ENCODE data around the gene PFDN6. TPM values are rescaled to one million over a fixed set of nuclear protein-coding genes. Genes with fewer than 3 reads are reported as not detected.
"Not testable (repeated sequence)": the region's sequence is repeated elsewhere in the genome, so short reads cannot be mapped to it uniquely, and the experiment has no call there.

Gene PFDN6
- total RNA-seq, 1 donor from 2014 or later, result 39.9 TPM

DNA sequence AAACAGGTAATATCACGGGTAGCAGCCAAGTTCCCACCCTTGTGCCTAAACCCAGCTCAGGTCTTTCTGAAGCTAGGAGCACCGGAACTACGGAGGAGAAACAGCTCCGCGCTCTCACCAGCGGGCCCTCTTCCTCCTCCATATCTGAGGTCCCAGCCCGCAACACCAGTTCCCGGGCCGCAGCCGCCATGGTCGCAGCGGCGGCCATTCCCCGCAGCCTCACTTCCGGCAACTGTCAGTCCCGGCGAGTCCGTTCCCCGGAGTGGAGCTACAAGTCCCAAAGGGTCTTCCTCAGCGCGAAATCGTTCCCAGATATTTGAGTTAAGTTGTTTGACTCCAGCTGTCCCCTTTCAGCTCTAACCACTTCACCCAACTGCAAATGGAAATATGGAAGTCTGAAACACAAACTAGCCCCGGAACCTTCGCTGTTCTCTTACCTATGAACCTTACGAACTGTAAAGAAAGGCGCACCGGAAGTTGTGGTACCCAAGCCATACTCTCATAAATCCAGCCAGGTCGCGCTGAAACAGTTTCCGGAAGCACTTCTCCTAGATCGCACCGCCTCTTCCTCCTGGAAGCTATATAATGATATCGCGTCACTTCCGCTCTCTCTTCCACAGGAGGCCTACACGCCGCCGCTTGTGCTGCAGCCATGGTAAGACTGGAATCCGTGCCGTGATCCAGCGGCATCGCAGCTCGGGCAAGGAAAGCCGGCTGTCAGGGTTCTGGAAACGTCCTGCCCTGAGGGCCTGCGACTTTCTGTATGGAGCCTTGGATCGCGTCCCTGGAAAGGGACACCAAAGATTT is 17.7 kb upstream of the PFDN6 start, which contains the start of the genes RPS18 and VPS52:
RPS18 (plus strand) TSS at position 608 of the 807 bp plus-strand sequence; CDS start at position 653, 45 bp downstream.
VPS52 (minus strand) TSS at position 409 of the 807 bp plus-strand sequence; CDS start at position 208, 201 bp downstream.
- Mint-ChIP-seq H3K27me3 (ENCODE audit: low read depth) (no peaks in the 10 kb centered on the region), H3K9me3 (no peaks in the 10 kb centered on the region), H3K4me3 (peak within 1 kb of the TSS; percentile 98), H3K36me3 (peaks cover 23% of the 10 kb centered on the region), H3K4me1 (peaks cover 49% of the 10 kb centered on the region), H3K27ac (peak within 1 kb of the TSS; percentile 99)
- TF ChIP-seq, protein P1, sequence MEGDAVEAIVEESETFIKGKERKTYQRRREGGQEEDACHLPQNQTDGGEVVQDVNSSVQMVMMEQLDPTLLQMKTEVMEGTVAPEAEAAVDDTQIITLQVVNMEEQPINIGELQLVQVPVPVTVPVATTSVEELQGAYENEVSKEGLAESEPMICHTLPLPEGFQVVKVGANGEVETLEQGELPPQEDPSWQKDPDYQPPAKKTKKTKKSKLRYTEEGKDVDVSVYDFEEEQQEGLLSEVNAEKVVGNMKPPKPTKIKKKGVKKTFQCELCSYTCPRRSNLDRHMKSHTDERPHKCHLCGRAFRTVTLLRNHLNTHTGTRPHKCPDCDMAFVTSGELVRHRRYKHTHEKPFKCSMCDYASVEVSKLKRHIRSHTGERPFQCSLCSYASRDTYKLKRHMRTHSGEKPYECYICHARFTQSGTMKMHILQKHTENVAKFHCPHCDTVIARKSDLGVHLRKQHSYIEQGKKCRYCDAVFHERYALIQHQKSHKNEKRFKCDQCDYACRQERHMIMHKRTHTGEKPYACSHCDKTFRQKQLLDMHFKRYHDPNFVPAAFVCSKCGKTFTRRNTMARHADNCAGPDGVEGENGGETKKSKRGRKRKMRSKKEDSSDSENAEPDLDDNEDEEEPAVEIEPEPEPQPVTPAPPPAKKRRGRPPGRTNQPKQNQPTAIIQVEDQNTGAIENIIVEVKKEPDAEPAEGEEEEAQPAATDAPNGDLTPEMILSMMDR (IDR thresholded peaks at IDR 0.05; ENCODE audit: unreplicated experiment), result no peak
- peak; percentile 85 to 86 for DNase-seq (ENCODE audit: low spot score in 2 of 2, unreplicated experiment in 2 of 2)

DNA sequence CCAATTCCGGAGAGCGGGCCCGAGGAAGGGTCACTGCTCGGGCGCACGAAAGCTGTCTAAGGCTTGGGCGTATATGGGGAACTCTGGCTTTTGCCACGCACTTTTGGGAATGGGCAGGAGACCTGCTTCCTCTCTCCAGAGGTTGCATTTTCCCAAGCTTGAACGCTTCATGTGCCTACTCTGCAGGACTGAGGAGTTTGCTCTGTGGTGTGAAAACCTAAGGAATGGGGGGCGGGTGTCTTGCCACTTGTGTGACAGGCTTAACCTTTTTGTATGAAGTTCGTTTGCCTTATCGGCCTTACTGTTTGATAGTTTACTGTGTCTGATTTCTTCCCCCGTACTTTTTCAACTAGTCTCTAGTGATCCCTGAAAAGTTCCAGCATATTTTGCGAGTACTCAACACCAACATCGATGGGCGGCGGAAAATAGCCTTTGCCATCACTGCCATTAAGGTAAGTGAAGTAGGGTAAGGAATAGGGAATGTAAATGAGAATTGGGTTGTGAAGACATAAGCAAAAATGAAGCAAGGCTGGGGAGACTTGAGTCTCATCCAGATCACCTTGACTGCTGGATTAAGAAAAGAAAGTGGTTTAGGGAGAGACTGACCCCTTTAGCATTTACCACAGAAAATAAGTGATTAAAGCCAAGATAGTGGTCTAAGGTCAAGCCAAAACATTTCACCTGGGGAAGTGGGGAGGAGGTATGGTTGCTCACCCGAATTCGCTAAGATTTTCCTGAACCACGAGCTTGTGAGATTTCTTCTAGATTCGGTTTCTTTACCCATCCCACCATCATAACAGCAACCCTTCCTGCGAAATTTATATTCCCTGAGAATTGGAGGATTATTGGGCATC is 16.9 kb upstream of the PFDN6 start:
- peaks cover 53% of the 10 kb centered on the region for H3K4me1 Mint-ChIP-seq
- H3K9me3 Mint-ChIP-seq, result no peaks in the 10 kb centered on the region
- peaks cover 23% of the 10 kb centered on the region for H3K36me3 Mint-ChIP-seq
- TF ChIP-seq, protein P1 (IDR thresholded peaks at IDR 0.05; ENCODE audit: unreplicated experiment), result no peak
- peak overlapping the region; percentile 99 for H3K27ac Mint-ChIP-seq
- peak overlapping the region; percentile 98 for H3K4me3 Mint-ChIP-seq
- no peaks in the 10 kb centered on the region for H3K27me3 Mint-ChIP-seq (ENCODE audit: low read depth)
- DNase-seq (ENCODE audit: low spot score in 2 of 2, unreplicated experiment in 2 of 2), result no peak

DNA sequence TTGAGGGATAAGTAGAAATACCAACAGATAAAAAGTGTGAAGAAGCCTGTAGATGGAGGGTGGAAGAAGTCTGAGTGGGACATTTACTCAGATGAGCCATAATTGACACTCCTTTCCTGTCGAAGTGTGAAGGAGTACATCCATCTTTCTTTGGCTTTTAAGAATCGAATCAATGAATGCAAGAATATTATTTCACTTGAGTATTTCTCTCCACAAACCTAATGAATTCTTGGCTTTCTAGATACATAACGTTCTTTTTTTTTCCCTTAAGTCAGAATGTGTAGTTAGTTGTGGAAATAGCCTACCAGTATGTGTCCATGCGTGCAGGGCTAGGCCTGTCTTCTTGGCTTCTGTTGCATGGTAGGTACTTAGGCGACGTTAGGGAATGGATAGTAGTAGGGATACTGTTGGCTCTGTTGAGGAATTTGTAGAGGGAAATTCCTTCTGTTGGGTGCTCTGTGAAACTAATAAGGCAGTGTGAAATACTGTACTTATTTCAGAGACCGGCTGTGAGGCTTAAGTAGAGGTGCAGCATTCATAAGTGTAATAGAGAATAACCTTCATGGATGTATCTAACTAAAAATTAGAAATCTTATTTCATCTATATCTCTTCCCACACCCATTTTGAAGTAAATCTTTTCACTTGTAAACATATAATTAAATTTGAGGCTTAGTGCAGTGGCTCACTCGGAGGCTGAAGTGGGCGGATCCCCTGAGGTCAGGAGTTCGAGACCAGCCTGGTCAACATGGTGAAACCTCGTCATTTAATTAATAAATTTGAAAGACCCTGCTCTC is 16.1 kb upstream of the PFDN6 start:
- Mint-ChIP-seq H3K4me3 (peak overlapping the region; percentile 98), H3K27ac (peak overlapping the region; percentile 99), H3K27me3 (ENCODE audit: low read depth) (no peaks in the 10 kb centered on the region), H3K36me3 (peaks cover 17% of the 10 kb centered on the region), H3K9me3 (no peaks in the 10 kb centered on the region), H3K4me1 (peaks cover 57% of the 10 kb centered on the region)
- TF ChIP-seq, protein P1 (IDR thresholded peaks at IDR 0.05; ENCODE audit: unreplicated experiment), result no peak
- no peak for DNase-seq (ENCODE audit: low spot score in 2 of 2, unreplicated experiment in 2 of 2)

DNA sequence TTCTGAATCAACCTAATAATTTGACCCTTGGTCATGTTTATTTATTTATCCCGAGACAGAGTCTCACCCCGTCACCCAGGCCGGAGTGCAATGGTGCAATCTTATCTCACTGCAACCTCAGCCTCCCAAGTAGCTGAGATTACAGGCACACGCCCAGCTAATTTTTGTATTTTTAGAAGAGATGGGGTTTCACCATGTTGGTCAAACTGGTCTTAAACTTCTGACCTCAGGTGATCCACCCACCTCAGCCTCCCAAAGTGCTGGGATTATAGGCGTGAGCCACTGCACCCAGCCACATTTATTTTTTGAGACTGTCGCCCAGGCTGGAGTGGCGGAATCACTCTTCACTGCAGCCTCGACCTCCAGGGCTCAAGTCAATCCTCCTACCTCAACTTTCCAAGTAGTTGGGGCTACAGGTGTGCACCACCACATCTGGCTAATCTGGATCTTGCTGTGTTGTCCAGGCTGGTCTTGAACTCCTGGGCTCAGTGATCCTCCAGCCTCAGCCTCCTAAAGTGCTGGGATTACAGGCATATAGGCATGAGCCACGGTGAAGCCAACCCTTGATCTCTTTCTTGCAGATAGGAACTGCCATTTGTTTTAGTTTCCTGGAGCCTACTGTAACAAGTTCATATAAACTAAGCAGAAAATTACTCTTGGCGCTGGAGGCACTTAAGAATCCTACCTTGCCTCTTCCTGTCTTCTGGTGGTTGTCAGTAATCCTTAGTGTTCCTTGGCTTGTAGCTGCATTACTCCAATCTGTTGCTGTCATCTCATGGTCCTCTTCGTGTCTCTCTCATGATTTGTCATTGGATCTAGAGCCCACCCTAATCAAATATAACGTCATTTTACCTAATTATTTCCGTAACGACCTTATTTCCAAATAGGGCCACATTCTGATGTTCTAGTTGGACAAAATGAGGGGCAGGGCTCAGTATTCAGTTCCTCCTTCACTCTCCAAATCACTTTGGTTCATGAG is 15.2 kb upstream of the PFDN6 start:
- H3K4me1 Mint-ChIP-seq, result peaks cover 57% of the 10 kb centered on the region
- H3K9me3 Mint-ChIP-seq, result no peaks in the 10 kb centered on the region
- H3K27me3 Mint-ChIP-seq (ENCODE audit: low read depth), result no peaks in the 10 kb centered on the region
- TF ChIP-seq, protein P1 (IDR thresholded peaks at IDR 0.05; ENCODE audit: unreplicated experiment), result no peak
- peaks cover 11% of the 10 kb centered on the region for H3K36me3 Mint-ChIP-seq
- peak overlapping the region; percentile 98 for H3K4me3 Mint-ChIP-seq
- no peak for DNase-seq (ENCODE audit: low spot score in 2 of 2, unreplicated experiment in 2 of 2)
- peak overlapping the region; percentile 92 for H3K27ac Mint-ChIP-seq

DNA sequence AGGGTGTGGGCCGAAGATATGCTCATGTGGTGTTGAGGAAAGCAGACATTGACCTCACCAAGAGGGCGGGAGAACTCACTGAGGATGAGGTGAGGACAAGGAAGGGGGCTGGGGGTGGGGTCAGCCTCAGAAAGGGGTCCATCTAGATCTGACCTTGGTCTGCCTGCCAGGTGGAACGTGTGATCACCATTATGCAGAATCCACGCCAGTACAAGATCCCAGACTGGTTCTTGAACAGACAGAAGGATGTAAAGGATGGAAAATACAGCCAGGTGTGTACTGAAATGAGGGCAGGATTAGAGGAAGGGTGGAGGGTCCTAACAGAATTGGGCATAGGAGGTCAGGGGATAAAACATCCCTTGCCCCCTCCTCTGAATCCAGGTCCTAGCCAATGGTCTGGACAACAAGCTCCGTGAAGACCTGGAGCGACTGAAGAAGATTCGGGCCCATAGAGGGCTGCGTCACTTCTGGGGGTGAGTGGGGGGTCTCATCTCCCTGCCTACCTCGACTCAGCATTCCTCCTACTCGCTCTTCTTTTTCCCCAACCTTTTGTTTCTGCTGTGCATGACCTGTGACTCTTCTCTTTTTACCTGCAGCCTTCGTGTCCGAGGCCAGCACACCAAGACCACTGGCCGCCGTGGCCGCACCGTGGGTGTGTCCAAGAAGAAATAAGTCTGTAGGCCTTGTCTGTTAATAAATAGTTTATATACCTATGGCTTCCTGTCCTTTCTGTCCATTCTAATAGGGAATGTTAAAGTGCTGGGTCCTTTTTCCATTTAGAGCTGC is 13.4 kb upstream of the PFDN6 start:
- H3K9me3 Mint-ChIP-seq; DNase-seq (ENCODE audit: low spot score in 2 of 2, unreplicated experiment in 2 of 2); H3K27me3 Mint-ChIP-seq (ENCODE audit: low read depth): not testable (repeated sequence)
- peaks cover 52% of the 10 kb centered on the region for H3K4me1 Mint-ChIP-seq
- peak overlapping the region; percentile 92 for H3K27ac Mint-ChIP-seq
- peaks cover 15% of the 10 kb centered on the region for H3K36me3 Mint-ChIP-seq
- peak overlapping the region; percentile 72 for H3K4me3 Mint-ChIP-seq
